K562 (cell line): Measurements from ENCODE around the gene TXNRD2. TPM values are rescaled to one million over a fixed set of nuclear protein-coding genes. Genes with fewer than 3 reads are reported as not detected.

Source experiments
- ELF2 ChIP-seq: fragments of 250-450 bp; sonication (Bioruptor Pico); IDR thresholded peaks from 2 replicates; pipeline ENCODE4 v1.5.0; 2021; ENCODE audit warnings: mild to moderate bottlenecking
- ERF ChIP-seq: fragments of 450-650 bp; formaldehyde crosslinking; IDR thresholded peaks from 2 replicates; pipeline ENCODE4 v1.4.0; 2020; ENCODE audit warnings: mild to moderate bottlenecking, mixed read lengths
- ETS1 ChIP-seq: conservative IDR thresholded peaks from 2 replicates; pipeline ENCODE4 v1.6.1; 2011; ENCODE audit warnings: low read depth, mild to moderate bottlenecking, low read length; ENCODE audit not compliant: control insufficient read depth
- ETV1 ChIP-seq: fragments of 450-650 bp; conservative IDR thresholded peaks from 2 replicates; pipeline ENCODE4 v1.6.1; 2016; ENCODE audit warnings: missing genetic modification characterization, control low read depth, low read depth, missing compliant biosample characterization
- GABPB2 ChIP-seq: fragments of 250-450 bp; sonication (Bioruptor Pico); conservative IDR thresholded peaks from 2 replicates; pipeline ENCODE4 v1.5.1; 2021; ENCODE audit warnings: mild to moderate bottlenecking
- HSF4 ChIP-seq: fragments of 250-450 bp; sonication (Bioruptor Pico); IDR thresholded peaks from 2 replicates; pipeline ENCODE4 v2.1.2; 2022; ENCODE audit warnings: mild to moderate bottlenecking, moderate library complexity, borderline replicate concordance
- MYC ChIP-seq, 2 experiments: fragments of 250-450 bp in 1 of 2; sonication (Bioruptor Pico) in 1 of 2; IDR thresholded peaks; 2 replicates each; pipeline versions ENCODE4 v1.5.1 to v1.6.1; 2012 to 2021; ENCODE audit warnings: low read depth in 2 of 2, borderline replicate concordance in 1 of 2, improper control_type of control experiment in 1 of 2, low read length in 1 of 2, mild to moderate bottlenecking in 1 of 2, moderate library complexity in 1 of 2
- RFX7 ChIP-seq: fragments of 250-450 bp; sonication (Bioruptor Pico); IDR thresholded peaks from 2 replicates; pipeline ENCODE4 v1.5.1; 2021; ENCODE audit warnings: mild to moderate bottlenecking
- STAG1 ChIP-seq: sonication (generic); formaldehyde crosslinking; IDR thresholded peaks from 2 replicates; pipeline ENCODE4 v1.5.0; 2020; ENCODE audit warnings: missing genetic modification reagents, borderline replicate concordance
- TCF7L2 ChIP-seq: fragments of 150-350 bp; IDR thresholded peaks from 2 replicates; pipeline ENCODE4 v1.6.1; 2016; ENCODE audit warnings: low read depth, mild to moderate bottlenecking, low read length, moderate library complexity
- TCFL5 ChIP-seq: fragments of 250-450 bp; sonication (Bioruptor Pico); conservative IDR thresholded peaks from 2 replicates; pipeline ENCODE4 v1.6.1; 2021; ENCODE audit warnings: mild to moderate bottlenecking, moderate library complexity, matching md5 sums
- YY1 ChIP-seq, 3 experiments: IDR thresholded peaks; 2 replicates each; pipeline ENCODE4 v1.6.1; 2011; ENCODE audit warnings: low read length in 2 of 3, mild to moderate bottlenecking in 2 of 3, moderate library complexity in 2 of 3, borderline replicate concordance in 1 of 3, control low read depth in 1 of 3, low read depth in 1 of 3; ENCODE audit not compliant: insufficient read depth in 3 of 3, insufficient replicate concordance in 2 of 3, control insufficient read depth in 1 of 3, insufficient read length in 1 of 3; ENCODE audit errors: extremely low read depth in 1 of 3
- ZNF561 ChIP-seq: fragments of 450-650 bp; formaldehyde crosslinking; conservative IDR thresholded peaks from 2 replicates; pipeline ENCODE4 v1.4.0; 2020; ENCODE audit warnings: mild to moderate bottlenecking, moderate library complexity
- ZNF583 ChIP-seq: fragments of 250-450 bp; sonication (Bioruptor Pico); IDR thresholded peaks from 2 replicates; pipeline ENCODE4 v1.4.0; 2020
- ZNF699 ChIP-seq: fragments of 250-450 bp; sonication (Bioruptor Pico); IDR thresholded peaks from 2 replicates; pipeline ENCODE4 v1.8.0; 2021; ENCODE audit warnings: mild to moderate bottlenecking, moderate library complexity; ENCODE audit not compliant: insufficient replicate concordance
- ZNF79 ChIP-seq: fragments of 250-450 bp; sonication (Bioruptor Pico); IDR thresholded peaks from 2 replicates; pipeline ENCODE4 v1.4.0; 2020; ENCODE audit warnings: low read depth, mild to moderate bottlenecking, moderate library complexity
- polyA plus RNA-seq, 8 experiments: library from polyadenylated mRNA; depleted of rRNA in 4 of 8; stranded (reverse) in 5 of 8; unstranded in 3 of 8; fragments of >200 nt; fragmentation: Nextera tagmentation in 2 of 8; fragmentation: Illumina TruSeq in 1 of 8; extraction: Ambion mirVana in 2 of 8; extraction: Trizol in 1 of 8; gene quantifications; 2 replicates each; pipeline versions ENCODE4 v1.2.1 to v1.2.3, GENCODE V29; 2011 to 2014; ENCODE audit warnings: inconsistent platforms in 1 of 8, missing spikeins in 1 of 8
- total RNA-seq, 7 experiments: library from RNA; depleted of rRNA in 6 of 7; stranded (reverse); fragments of >200 nt in 6 of 7; fragmentation: Illumina TruSeq in 2 of 7; extraction: Trizol in 2 of 7; gene quantifications; 2 replicates each; pipeline versions ENCODE4 v1.2.1 to v1.2.3, GENCODE V29; 2011 to 2021; ENCODE audit warnings: low replicate concordance in 1 of 7
- TF ChIP-seq, protein P1 (sequence below): sonication (generic); formaldehyde crosslinking; IDR thresholded peaks from 2 replicates; pipeline ENCODE4 v1.8.1; 2023; ENCODE audit warnings: mild to moderate bottlenecking, missing genetic modification reagents, moderate library complexity
- TF ChIP-seq, protein P2 (sequence below): fragments of 250-450 bp; sonication (Bioruptor Pico); IDR thresholded peaks from 2 replicates; pipeline ENCODE4 v1.8.0; 2022; ENCODE audit warnings: moderate library complexity, mild to moderate bottlenecking, inconsistent platforms
- TF ChIP-seq, protein P3 (sequence below): IDR thresholded peaks from 2 replicates; pipeline ENCODE4 v1.6.1; 2011; ENCODE audit not compliant: insufficient read length; ENCODE audit errors: extremely low read depth
- TF ChIP-seq, protein P4 (sequence below): fragments of 250-450 bp; sonication (Bioruptor Pico); IDR thresholded peaks from 2 replicates; pipeline ENCODE4 v1.4.0; 2020; ENCODE audit warnings: mild to moderate bottlenecking, moderate library complexity

TXNRD2 gene
- total and polyA plus RNA-seq, 9 of the 15 experiments (the other 6 are each of a cell fraction or from before 2014, with no cell fraction given), result 3.3 to 80.2 (median 49.4) TPM

DNA sequence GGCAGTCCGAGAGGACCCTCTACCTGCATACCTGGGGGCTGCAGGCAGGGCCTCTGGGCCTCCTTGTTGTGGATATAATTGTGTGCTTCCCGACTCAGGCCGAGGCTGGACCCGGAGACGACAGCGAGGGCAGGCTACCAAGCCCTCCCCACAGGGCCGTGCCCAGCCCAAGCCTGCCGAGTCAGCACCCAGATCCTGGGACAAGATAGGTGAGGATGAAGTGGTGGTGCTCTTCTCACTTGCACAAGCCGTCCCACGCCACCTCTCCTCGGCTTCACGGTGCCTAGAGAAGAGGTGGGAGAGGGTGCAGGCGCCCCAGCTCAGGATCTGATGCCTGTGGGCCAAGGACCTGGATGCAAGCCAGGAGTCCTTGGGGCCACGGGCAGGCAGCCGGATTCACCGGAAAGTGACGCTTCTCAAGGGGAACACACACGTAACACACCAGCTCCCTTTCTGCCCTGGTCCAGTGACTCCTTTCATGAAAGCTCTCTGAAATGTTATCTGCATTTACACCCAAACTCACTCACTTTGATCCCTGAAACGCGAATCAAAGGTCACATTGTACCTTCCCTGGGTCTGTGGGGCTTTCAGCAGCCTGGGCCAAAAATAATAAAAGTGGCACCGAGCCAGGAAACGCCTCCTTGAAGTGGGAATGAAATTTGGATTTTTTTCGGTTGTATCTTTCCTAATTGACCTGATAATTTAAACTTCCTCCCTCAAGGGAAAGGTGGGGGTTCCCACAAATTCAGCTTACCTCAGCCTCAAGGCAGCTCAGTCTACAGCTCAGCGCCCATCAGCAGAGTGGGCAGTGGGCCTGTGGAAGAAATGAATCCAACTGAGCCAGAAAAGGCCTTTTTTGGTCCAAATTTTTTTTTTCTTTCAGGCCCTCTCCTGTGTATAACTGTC lies 85.9 kb downstream of the TXNRD2 start (continued):
- TF ChIP-seq MYC (IDR thresholded peaks at IDR 0.05; ENCODE audit: low read depth, low read length) (peak; percentile 76), MYC (CRISPR knock-in tag; IDR thresholded peaks at IDR 0.05; ENCODE audit: borderline replicate concordance, low read depth) (no peak), ZNF583 (peak; percentile 57), ZNF79 (no peak), STAG1 (CRISPR knock-in tag) (no peak), ELF2 (CRISPR knock-in tag) (no peak), RFX7 (CRISPR knock-in tag) (no peak), TCF7L2 (no peak), TCFL5 (CRISPR knock-in tag) (0 out of 2 replicates have a peak, but pooled peaks have one; percentile 4), GABPB2 (CRISPR knock-in tag) (peak; percentile 5; the same call in 1 of the 2 replicates), ERF (peak; percentile 13), YY1 (IDR thresholded peaks at IDR 0.05; ENCODE audit: borderline replicate concordance in 1 of 3, control insufficient read depth in 1 of 3, extremely low read depth in 1 of 3, insufficient read depth in 3 of 3, insufficient read length in 1 of 3, insufficient replicate concordance in 2 of 3, low read depth in 1 of 3, low read length in 2 of 3) (peak in 1 of 3 experiments; percentile 76), HSF4 (CRISPR knock-in tag) (no peak), ETS1 (no peak), ZNF561 (CRISPR knock-in tag) (0 out of 2 replicates have a peak, but pooled peaks have one; percentile 27), ETV1 (tag) (no peak), ZNF699 (CRISPR knock-in tag) (no peak)
- TF ChIP-seq, protein P1, sequence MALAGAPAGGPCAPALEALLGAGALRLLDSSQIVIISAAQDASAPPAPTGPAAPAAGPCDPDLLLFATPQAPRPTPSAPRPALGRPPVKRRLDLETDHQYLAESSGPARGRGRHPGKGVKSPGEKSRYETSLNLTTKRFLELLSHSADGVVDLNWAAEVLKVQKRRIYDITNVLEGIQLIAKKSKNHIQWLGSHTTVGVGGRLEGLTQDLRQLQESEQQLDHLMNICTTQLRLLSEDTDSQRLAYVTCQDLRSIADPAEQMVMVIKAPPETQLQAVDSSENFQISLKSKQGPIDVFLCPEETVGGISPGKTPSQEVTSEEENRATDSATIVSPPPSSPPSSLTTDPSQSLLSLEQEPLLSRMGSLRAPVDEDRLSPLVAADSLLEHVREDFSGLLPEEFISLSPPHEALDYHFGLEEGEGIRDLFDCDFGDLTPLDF (CRISPR knock-in tag), result peak; percentile 7; the same call in 1 of the 2 replicates
- TF ChIP-seq, protein P2, sequence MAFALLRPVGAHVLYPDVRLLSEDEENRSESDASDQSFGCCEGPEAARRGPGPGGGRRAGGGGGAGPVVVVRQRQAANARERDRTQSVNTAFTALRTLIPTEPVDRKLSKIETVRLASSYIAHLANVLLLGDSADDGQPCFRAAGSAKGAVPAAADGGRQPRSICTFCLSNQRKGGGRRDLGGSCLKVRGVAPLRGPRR (CRISPR knock-in tag), result peak; percentile 80
- TF ChIP-seq, protein P3, sequence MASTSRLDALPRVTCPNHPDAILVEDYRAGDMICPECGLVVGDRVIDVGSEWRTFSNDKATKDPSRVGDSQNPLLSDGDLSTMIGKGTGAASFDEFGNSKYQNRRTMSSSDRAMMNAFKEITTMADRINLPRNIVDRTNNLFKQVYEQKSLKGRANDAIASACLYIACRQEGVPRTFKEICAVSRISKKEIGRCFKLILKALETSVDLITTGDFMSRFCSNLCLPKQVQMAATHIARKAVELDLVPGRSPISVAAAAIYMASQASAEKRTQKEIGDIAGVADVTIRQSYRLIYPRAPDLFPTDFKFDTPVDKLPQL, result no peak
- TF ChIP-seq, protein P4, sequence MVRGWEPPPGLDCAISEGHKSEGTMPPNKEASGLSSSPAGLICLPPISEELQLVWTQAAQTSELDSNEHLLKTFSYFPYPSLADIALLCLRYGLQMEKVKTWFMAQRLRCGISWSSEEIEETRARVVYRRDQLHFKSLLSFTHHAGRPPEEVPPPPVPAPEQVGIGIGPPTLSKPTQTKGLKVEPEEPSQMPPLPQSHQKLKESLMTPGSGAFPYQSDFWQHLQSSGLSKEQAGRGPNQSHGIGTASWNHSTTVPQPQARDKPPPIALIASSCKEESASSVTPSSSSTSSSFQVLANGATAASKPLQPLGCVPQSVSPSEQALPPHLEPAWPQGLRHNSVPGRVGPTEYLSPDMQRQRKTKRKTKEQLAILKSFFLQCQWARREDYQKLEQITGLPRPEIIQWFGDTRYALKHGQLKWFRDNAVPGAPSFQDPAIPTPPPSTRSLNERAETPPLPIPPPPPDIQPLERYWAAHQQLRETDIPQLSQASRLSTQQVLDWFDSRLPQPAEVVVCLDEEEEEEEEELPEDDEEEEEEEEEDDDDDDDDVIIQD (CRISPR knock-in tag), result peak; percentile 7; the same call in 1 of the 2 replicates
